Measurements from ENCODE around the gene CASP7. TPM values are rescaled to one million over a fixed set of nuclear protein-coding genes. Genes with fewer than 3 reads are reported as not detected.

The CASP7 gene
- total RNA-seq, 2 donors from 2014 or later, result 12.5 to 20.1 TPM

GRCh38 chr10:113663908-113664307 is 15.8 kb upstream of the CASP7 start, which contains the start of gene NRAP:
TSS of gene NRAP (minus strand) at chr10:113664041. CDS start at chr10:113663882, 159 bp downstream.
- no peak for DNase-seq (ENCODE audit: low spot score)
- intact Hi-C loops (cut with DNase I), result no loop called here

GRCh38 chr10:113665352-113665751 is 14.4 kb upstream of the CASP7 start:
- no peak for DNase-seq (ENCODE audit: low spot score)
- intact Hi-C loops (cut with DNase I), result no loop called here

- peak; percentile 83 for DNase-seq (ENCODE audit: low spot score)
- intact Hi-C loops (cut with DNase I), result no loop called here
These were observed 13.8 kb upstream of the CASP7 start for GRCh38 chr10:113665806-113666354.

- intact Hi-C loops (cut with DNase I), result no loop called here
These were observed 12.9 kb upstream of the CASP7 start for GRCh38 chr10:113666682-113667252.

GRCh38 chr10:113680190-113681111 is 739 bp downstream of the CASP7 start:
- intact Hi-C loops (cut with DNase I), result no loop called here

More at GRCh38 chr10:113666682-113667252, 12.9 kb upstream of the CASP7 start:
- DNase-seq (ENCODE audit: low spot score), result no peak

GRCh38 chr10:113681533-113682470 is 2.1 kb downstream of the CASP7 start:
- intact Hi-C loops (cut with DNase I), result no loop called here
- no peak for DNase-seq (ENCODE audit: low spot score)

More at GRCh38 chr10:113680190-113681111, 739 bp downstream of the CASP7 start:
- peak; percentile 84 for DNase-seq (ENCODE audit: low spot score)

- intact Hi-C loops (cut with DNase I), result no loop called here
- no peak for DNase-seq (ENCODE audit: low spot score)
These were observed 3.6 kb downstream of the CASP7 start for GRCh38 chr10:113683300-113683699.

GRCh38 chr10:113686028-113686427 is 6.3 kb downstream of the CASP7 start:
- intact Hi-C loops (cut with DNase I), result no loop called here
- no peak for DNase-seq (ENCODE audit: low spot score)

- intact Hi-C loops (cut with DNase I), result no loop called here
- DNase-seq (ENCODE audit: low spot score), result no peak
These were observed 7.3 kb downstream of the CASP7 start for GRCh38 chr10:113687037-113687436.

GRCh38 chr10:113689057-113689456 is 9.3 kb downstream of the CASP7 start:
- intact Hi-C loops (cut with DNase I), result no loop called here

GRCh38 chr10:113689574-113689973 is 9.9 kb downstream of the CASP7 start:
- intact Hi-C loops (cut with DNase I), result no loop called here
- DNase-seq (ENCODE audit: low spot score), result no peak

More at GRCh38 chr10:113689057-113689456, 9.3 kb downstream of the CASP7 start:
- DNase-seq (ENCODE audit: low spot score), result no peak

- intact Hi-C loops (cut with DNase I), result no loop called here
- no peak for DNase-seq (ENCODE audit: low spot score)
These were observed 11.0 kb downstream of the CASP7 start for GRCh38 chr10:113690749-113691148.

- no peak for DNase-seq (ENCODE audit: low spot score)
- intact Hi-C loops (cut with DNase I), result no loop called here
These were observed 11.7 kb downstream of the CASP7 start for GRCh38 chr10:113691381-113691780.

- intact Hi-C loops (cut with DNase I), result no loop called here
- DNase-seq (ENCODE audit: low spot score), result no peak
These were observed 12.6 kb downstream of the CASP7 start for GRCh38 chr10:113692271-113692670.

GRCh38 chr10:113693348-113693747 is 13.6 kb downstream of the CASP7 start:
- no peak for DNase-seq (ENCODE audit: low spot score)
- intact Hi-C loops (cut with DNase I), result no loop called here

- intact Hi-C loops (cut with DNase I), result no loop called here
- no peak for DNase-seq (ENCODE audit: low spot score)
These were observed 16.0 kb downstream of the CASP7 start for GRCh38 chr10:113695691-113696090.

- DNase-seq (ENCODE audit: low spot score), result no peak
- intact Hi-C loops (cut with DNase I), result no loop called here
These were observed 17.9 kb downstream of the CASP7 start for GRCh38 chr10:113697595-113697994.

GRCh38 chr10:113704637-113705343 is 25.1 kb downstream of the CASP7 start:
- DNase-seq (ENCODE audit: low spot score), result no peak
- intact Hi-C loops (cut with DNase I), result no loop called here

GRCh38 chr10:113705344-113705652 is 25.6 kb downstream of the CASP7 start:
- intact Hi-C loops (cut with DNase I), result no loop called here
- DNase-seq (ENCODE audit: low spot score), result no peak
